ENCODE data around the gene WRAP73.

WRAP73 gene

DNA sequence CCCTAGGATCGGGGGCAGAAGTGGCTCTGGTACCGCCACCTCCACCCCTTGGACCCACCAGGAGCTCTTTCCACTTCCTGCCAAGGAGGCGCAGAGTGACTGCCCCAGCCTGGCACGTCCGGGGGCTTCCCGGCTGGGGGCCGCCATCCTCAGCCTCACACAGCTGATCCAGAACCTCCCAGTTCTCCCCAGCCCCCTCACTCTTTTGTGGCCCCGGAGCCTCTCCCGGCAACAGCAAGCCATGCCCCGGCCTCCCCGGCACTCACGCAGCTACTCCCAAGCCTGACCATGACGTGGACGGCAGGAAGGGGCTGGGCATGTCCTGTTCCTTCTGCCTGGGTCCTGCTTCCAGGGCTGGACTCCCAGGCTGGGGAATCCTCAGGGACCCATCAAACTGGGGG, 19.5 kb upstream of the WRAP73 start:
- no peak for DNase-seq (ENCODE audit: low read depth in 2 of 2)

DNA sequence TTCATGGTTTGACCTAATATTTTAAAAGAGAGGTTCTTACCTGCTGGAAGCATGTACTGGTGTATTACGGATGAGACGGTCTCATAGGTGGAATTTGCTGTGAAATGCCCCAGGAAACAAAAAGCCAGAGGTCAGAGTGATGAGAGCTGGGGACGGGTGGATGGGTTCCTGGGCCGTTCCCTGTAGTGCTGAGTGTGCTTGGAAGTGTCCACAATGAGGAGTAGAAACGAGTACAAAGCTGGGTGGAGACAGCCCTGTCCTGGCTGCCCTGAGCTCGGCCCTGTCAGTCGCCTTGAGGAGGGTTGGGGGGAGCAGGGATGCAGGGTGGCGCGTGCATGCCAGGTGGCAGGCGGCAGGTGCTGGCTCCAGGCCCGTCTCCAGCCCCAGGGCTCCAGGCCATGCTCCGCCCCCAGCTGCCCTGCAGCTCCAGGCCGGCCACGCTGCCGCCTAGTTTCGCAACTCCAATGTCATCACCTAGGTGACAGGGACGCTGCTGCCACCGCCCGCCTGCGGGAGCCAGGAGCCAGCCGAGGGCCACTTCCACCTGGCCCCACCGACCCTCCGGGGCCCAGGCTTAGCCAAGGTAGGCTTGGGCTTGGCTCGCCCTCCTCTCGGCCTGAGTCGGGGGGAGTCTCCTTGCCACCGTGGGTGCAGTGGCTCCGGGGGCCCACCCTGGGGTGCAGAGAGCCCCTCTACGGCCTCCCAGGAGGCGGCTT, 18.8 kb upstream of the WRAP73 start:
- DNase-seq (ENCODE audit: low read depth in 2 of 2): no peak

DNA sequence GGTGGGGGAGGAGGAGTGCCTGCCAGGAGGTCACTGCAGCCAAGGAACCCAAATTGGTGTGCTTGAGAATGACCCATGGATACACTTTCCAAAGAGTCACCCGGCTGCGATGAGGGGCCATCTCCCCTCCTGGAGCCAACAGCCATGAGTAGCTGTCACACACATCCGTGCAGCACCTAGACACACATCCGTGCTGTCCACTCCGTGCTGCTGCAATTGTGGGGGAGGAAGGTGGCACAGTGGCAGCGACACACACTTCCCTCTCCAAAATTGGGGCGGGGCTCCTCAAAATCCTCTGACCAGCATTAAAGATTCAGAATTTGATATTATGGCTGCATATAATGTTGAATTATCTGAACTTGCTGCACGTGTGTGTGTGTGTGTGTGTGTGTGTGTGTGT, 18.2 kb upstream of the WRAP73 start:
- no peak for DNase-seq (ENCODE audit: low read depth in 2 of 2)

DNA sequence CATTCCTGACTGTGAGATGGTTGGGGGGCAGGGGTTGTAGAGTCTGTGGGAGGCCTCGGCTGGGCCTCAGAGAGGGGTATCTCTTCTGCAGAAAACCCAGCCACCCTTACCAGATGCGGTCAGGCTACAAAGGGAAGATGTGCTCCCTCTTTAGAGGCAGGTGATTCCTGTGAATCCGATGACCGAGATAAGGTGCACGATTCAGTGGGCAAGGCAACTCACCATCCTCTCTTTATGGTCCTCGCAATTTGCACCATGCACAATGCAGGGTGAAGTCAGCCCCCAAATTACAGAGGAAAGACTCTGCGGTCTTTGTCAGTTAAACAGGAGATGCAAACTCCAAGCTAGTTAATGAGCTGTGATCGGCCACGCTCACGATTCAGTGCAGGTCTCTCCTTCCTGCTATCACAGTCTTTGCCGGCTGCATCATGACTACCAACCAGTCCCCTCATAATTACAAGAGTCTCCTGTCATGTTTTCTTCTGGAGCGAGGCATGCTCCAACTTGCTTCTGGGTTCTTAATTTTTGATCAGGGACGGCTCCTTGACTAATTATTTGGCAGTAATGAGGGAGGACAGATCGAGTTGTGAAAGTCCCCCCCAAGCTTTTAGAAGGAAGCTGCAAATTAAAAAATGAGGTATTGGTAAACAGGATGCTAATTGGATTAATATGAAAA, 14.9 kb upstream of the WRAP73 start:
- DNase-seq (ENCODE audit: low read depth in 2 of 2): no peak

DNA sequence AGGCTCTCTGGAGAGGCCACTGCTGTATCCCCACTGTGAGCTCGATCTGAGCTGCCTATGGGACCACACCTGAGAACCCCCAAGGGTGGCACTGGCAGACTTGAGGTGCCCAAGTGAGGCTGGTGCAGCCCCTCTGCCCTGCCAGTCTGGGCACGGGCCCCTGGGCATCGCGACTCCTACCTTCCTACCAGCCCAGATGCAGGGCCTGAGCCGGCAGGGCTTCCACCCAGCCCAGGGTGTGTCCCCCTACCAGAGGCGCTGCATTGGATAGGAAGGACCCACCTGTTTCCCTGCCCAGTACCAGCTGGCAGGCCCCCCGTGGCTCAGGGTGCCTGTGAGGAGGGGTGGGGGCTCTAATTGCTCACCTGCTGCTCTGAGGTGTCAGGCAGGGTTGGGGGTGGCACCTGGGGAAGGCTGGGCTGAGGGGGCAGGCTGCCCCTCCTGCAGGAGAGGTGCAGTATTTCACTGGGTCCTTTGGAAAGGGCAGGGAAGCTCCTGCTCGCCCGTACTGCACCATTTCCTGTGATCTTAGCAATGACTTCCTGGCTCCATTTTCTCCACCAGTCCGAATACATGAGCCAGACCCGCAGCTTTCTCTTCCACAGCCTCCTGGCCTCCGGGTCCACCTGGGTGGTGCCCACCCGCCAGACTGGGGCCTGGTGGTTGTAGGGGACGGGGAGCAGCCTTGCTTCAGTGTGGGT, 14.2 kb upstream of the WRAP73 start:
- no peak for DNase-seq (ENCODE audit: low read depth in 2 of 2)

DNA sequence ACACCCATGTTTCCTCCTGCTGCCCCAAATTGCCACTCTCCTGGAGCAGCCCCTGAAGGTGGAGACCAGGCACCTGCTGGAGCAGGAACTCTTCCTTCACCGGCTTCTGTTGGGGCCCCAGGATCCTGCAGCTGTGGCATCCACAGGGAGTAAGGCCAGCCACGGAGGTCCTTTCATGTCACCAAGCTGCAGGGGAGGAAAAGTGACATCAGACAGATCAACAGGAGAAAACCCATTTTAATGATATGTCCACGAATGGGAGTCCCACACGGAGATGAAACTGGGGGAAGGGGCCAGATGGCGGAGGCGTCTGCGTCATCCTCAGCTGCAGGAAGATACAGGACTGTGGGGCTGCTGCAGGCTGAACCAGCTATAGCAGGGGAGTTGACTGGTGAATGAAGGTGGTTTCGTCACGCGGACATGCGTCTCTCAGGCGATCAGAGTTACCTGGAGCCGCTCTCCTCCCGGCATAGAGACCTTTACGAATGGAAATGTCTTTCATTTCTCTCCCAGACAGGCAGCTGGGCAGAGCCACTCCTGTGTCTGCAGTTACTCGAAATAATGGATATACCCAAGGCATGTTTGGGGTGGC, 12.3 kb upstream of the WRAP73 start:
- no peak for DNase-seq (ENCODE audit: low read depth in 2 of 2)

DNA sequence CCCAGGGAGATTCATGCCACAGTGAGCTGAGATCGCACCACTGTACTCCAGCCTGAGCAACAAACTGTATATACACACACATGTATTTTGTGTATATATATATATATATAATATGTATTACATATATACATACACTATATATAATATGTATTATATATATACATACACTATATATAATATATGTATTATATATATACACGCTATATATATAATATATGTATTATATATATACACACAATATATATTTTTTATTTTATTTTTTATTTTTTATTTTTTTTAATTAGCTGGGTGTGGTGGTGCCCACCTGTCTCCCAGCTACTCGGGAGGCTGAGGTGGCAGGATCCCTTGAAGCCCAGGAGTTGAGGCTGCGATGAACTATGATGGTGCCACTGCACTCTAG, 11.7 kb upstream of the WRAP73 start:
- no peak for DNase-seq (ENCODE audit: low read depth in 2 of 2)

DNA sequence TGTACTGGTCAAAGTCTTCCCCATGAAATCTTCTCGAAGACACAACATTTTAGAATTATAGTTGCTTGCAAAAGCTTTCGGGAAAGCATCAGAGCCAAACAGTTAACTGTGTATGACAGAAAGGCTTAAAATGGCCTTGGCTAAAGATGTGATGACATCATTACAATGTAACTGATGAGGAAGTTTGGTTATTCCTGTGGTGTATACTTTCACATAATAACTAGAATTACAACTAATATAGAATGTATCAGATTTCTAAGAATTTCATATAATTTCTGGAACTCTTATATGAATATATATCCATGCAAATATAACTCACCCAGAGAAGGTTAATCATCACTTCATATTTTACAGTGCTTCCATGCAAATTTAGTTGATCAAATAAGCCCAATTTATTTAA, 10.8 kb upstream of the WRAP73 start:
- no peak for DNase-seq (ENCODE audit: low read depth in 2 of 2)

DNA sequence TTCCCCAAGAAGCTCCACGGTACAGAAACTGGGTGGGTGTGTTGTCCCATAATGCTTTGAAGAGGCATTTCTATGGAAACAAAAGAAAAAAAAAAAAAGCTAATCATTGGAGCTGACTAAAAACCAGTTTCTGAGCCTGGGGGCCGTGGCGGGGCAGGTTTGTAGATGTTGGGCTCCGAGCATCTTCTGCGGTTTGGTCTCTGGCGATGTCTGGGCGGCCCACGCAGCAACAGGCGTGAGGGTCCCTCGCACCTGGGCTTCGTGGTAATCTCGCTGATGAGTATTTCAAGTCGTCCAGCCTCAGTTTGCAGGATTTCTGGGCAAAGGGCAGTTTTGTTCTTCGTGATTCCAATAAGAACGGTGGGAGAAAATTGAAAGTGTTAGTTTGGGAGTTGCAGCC, 9.2 kb upstream of the WRAP73 start:
- no peak for DNase-seq (ENCODE audit: low read depth in 2 of 2)

DNA sequence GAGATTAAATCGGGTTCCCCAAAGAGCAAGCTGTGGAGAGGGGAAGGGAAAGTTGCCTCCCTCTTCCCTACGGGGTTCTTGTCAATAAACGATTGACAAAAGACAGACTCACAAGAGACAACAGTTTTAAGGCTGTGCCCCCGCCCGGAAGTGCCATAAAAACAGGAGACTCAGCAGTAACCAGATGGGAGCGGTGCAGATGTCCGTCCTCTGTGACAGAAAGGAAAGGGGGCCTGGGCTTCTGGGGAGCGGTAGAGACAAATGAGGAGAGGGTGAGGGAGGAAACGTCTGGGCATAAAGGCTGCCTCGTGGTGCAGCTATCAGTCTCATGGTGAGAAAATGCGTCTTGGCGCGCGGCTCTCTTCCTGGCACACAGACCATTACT, 8.3 kb upstream of the WRAP73 start:
- no peak for DNase-seq (ENCODE audit: low read depth in 2 of 2)

DNA sequence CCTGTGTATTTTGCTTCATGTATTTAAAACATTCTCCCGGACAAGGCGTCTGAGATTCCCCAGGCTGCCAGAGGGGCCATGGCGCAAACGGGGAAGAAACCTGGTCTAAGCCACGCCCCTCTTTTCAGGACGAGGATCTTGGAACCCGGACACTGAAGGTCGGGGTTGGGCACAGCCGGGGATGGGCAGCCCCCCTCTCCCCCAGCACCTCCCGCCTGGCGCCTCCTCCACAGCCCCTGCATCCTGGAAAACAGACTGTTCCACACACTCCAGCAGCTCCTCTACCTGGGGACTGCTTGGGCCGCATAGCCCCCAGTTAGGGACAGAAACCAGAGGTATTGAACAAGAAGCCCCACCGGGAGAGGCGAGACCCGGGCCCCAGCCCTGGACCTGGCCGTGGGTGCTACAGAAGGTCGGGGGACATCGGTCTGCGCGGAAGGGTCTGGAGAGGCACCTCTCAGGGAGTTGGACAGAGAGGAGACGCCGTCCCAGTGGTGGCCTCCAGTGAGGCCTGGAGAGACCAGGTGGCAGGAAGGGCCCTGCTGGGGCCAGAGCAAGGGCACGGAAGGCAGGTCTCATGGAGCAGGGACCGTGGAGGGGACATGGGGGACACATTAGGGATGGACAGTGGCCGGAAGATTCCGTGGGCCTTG, 7.8 kb upstream of the WRAP73 start:
- DNase-seq (ENCODE audit: low read depth in 2 of 2): no peak

DNA sequence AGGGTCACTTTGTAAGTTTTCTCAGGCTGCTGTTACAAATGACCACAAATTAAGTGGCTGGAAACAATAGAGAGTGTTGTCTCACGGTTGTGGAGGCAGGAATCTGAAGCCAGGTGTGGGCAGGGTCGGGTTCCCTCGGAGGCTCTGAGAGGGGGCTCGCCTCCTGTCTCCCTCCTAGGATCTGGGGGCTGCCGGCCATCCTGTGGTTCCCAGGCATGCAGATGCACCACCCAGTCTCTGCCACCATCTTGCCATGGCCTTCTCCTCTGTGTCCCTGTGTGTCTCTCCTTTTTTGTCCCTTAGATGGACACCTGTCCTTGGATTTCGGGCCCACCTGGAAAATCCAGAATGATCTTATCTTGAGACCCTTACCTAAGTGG, 7.2 kb upstream of the WRAP73 start:
- no peak for DNase-seq (ENCODE audit: low read depth in 2 of 2)

DNA sequence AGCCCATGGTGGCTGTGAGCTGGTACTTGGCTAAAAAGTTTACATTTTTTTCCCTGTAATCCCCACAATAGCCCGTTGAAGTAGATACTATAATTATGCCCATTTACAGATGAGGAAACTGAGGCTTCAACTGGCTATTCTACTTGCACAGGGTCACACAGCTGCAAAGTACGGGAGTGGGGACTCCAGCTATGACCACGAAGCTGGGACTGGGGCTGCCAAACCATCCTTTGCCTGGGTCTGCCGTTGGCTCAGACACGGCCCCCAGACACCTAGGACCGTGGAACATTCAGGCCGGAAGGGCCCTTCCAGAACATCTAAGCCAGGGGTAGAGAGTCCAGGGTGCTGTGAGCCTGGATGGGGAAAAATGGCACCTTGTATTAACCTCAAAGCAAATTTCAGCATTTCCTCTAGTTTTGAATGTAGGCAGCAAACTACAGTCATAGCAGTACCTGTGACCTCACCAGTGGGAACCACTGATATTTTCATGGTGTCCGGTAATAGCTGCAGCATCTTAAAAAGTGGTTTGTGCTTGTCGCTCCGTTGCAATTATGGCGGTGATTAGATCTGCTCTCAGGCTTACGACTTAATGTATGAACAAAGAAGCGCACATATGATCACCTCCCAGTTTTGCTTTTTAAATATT, 6.7 kb upstream of the WRAP73 start:
- DNase-seq (ENCODE audit: low read depth in 2 of 2): no peak

DNA sequence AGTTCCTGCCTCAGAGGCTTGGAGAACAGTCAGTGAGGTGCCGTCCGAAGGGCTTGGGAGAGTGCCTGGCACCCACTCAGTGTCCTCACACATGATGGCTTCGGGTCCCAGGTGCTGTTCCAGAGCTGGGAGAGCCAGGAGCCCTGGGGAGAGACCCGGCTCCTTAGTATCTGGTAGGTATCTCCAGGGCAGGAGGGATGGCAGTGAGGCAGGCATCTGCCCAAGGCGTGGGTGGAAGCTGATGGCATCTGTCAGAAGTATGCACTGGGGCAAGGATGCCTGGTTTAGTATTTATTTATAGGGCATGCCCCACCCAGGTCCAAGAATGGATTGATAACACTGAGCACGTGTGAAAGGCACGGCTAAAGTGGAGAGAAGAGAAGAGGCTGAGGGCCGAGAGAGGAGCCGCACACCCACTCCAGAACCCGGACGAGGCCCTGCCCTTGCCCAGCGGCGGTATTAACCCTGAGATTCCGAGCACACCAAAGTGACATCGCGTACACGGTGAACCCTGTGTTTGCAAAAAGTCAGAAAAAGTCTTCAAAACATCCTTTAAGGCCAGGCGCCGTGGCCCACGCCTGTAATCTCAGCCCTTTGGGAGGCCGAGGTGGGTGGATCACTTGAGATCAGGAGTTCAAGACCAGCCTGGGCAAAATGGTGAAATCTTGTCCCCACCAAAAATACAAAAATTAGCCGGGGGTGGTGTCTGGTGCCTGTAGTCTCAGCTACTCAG, 4.8 kb upstream of the WRAP73 start:
- DNase-seq (ENCODE audit: low read depth in 2 of 2): no peak

DNA sequence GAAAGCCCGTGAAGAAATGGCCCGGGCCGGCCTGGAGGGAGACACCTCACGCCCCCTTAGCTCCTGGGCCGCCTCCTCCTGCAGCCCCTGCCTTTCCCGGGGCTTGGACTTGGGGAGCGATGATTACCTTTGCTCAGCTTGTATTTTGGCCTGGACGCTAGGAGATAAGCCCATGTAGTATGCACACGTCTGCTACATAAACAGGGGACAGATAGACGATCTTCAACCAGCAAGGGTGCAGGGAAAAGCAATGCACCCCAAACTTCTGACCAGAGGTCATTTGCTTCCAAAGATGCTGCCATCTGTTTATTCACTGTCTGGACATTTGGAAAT, 3.3 kb upstream of the WRAP73 start:
- no peak for DNase-seq (ENCODE audit: low read depth in 2 of 2)

DNA sequence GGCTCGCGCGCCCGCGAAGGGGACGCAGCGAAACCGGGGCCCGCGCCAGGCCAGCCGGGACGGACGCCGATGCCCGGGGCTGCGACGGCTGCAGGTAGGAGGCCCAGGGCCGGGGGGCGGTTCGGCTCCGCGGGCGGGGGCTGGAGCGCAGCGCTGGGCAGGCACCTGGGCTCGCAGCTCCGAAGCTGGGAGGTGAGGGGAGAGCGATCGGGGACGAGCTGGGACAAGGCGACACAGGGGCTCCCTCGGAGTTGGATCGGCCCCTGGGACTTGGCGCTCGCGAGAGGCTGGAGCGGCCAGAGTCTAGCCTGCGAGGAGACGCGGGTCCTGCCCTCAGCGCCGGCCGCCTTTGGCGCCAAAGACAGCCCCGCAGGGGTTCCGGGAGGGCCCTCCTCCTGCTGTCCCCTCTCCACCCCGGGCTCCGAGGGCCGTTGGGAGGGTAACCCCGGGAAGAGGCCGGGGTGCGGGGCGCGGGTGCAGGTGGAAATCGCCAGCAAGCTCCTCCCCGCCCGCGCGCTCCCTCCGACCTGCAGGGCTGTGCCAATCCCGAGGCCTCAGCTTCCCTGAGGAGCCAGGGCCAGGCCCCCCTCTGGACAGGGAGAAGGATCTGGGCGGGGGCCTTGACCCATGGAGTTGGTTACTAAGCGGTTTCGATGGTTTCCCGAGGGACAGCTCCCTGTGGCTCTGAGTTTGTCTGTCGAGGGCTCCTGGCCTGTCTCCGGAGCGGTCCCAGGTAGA, 2.8 kb upstream of the WRAP73 start:
- no peak for DNase-seq (ENCODE audit: low read depth in 2 of 2)

DNA sequence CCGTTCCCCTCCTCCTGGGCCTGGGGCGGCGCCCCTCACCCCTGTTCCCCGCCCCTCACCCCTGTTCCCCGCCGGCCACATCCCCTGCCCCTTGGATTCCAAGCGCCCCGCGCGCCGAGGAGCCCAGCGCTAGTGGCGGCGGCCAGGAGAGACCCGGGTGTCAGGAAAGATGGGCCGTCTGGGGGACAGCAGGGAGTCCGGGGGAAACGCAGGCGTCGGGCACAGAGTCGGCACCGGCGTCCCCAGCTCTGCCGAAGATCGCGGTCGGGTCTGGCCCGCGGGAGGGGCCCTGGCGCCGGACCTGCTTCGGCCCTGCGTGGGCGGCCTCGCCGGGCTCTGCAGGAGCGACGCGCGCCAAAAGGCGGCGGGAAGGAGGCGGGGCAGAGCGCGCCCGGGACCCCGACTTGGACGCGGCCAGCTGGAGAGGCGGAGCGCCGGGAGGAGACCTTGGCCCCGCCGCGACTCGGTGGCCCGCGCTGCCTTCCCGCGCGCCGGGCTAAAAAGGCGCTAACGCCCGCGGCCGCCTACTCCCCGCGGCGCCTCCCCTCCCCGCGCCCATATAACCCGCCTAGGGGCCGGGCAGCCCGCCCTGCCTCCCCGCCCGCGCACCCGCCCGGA, 2.1 kb upstream of the WRAP73 start, which contains the start of gene TP73:
TP73 (plus strand) TSS at position 587 of the 618 bp plus-strand sequence. CDS start 29,850 bp downstream, outside the sequence.
- no peak for DNase-seq (ENCODE audit: low read depth in 2 of 2)

DNA sequence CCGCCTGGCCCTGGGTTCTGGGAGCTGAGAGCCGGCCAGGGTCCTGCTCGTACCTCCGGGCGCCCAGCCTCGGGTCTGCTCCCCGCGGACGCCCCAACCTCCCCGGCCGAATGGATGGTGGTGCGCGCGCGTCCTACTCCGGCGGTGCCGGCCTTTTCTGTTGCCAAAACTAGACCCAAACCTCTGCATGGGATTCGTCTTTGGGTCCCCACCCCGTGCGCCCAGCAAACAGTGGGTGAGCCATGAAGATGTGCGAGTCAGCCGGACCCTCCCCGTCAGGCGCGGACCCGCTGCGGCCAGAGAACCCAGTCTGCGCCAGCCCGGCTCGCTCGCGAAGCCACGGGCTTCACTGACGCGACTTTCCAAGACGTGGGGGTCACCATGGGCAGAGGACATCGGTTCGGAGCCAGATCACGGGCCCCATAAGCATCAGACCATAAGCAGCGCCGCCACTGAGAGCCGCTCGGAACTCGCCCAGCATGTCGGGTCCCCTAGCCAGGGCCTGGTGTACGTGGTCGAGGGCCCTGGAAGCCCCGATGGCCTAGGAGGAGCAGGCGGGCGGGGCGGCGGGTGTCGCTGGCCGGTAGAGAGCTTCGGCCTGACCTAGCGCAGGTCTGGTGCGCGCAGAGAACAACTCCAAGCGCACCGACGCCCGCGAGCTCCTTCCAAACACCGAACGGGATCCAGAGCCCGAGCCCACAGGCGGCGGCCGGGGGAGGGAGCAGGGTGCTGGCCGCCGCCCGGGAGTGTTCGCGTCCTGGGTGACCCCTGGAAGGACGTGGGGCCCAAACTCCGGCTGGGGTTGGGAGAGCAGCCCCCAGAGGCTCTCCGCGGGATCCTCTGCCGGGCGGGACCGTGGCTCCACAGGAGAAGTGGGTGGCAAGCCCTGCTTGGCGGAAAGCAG, 1.4 kb upstream of the WRAP73 start:
- DNase-seq (ENCODE audit: low read depth in 2 of 2): no peak
